ENCODE data around the gene ADAMTS12. TPM values are rescaled to one million over a fixed set of nuclear protein-coding genes. Genes with fewer than 3 reads are reported as not detected.

ADAMTS12 gene
- total and polyA plus RNA-seq, 2 of the 8 experiments (the other 6 are each of a cell fraction or from before 2014, with no cell fraction given), result 6.4 to 12.8 TPM

- TF ChIP-seq CTBP2 (IDR thresholded peaks at IDR 0.05; ENCODE audit: borderline replicate concordance, insufficient read depth, insufficient read length, low read length) (no peak), TAF1 (IDR thresholded peaks at IDR 0.05; ENCODE audit: low read depth, low read length) (no peak), SAP30 (IDR thresholded peaks at IDR 0.05; ENCODE audit: insufficient read depth, insufficient replicate concordance, low read length) (no peak), BRCA1 (IDR thresholded peaks at IDR 0.05; ENCODE audit: low read depth, low read length) (no peak), BACH1 (IDR thresholded peaks at IDR 0.05; ENCODE audit: low read length) (no peak), NRF1 (IDR thresholded peaks at IDR 0.05; ENCODE audit: low read depth, low read length) (no peak), CBX5 (IDR thresholded peaks at IDR 0.05; ENCODE audit: low read depth, low read length) (no peak), ASH2L (IDR thresholded peaks at IDR 0.05; ENCODE audit: low read length) (no peak), SRF (IDR thresholded peaks at IDR 0.05; ENCODE audit: low read depth, low read length) (no peak)
Measured at GRCh38 chr5:33758737-33759136, 133.1 kb downstream of the ADAMTS12 start (continued).

All from H1 (cell line).